ENCODE results near the gene DDX5. TPM values are rescaled to one million over a fixed set of nuclear protein-coding genes. Genes with fewer than 3 reads are reported as not detected.

Gene DDX5
- 100 to 1,000 TPM; 215 to 620 TPM for total RNA-seq

DNA sequence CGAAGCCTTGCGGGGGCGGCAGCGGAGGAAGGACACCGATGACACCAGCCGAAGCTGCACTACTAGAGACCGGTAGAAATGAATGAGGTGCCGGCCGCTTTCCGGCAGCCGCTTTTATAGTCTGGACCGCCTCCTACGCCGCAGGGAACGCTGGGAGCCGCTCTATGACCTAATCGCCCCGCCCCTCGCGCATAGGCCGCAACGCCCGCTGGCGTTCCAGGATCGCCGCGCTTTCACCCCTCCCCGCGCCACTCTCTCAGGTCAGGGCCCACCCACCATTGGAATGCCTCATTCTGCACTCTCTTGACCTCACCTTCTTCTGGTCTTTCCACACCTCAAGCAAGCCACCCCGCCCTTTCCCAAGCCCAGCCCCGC is at the start of gene DDX5:
Gene DDX5, minus strand, starts transcription at position 89 of the 375 bp plus-strand sequence. CDS start 170 bp downstream, outside the sequence.
- Histone ChIP-seq H3K27ac (peak within 1 kb of the TSS; percentile 98 to 100), H3K9me3 (no peaks in the 10 kb centered on the region), H3K4me3 (peak within 1 kb of the TSS; percentile 93 to 100), H3K27me3 (no peaks in the 10 kb centered on the region), H3K36me3 (peaks cover 68% of the 10 kb centered on the region), H3K4me1 (peaks cover 0 to 54% of the 10 kb centered on the region in 2 donors)
- TF ChIP-seq CTCF (IDR thresholded peaks at IDR 0.05) = no peak
- peak; percentile 97 for DNase-seq (ENCODE audit: low spot score)

DNA sequence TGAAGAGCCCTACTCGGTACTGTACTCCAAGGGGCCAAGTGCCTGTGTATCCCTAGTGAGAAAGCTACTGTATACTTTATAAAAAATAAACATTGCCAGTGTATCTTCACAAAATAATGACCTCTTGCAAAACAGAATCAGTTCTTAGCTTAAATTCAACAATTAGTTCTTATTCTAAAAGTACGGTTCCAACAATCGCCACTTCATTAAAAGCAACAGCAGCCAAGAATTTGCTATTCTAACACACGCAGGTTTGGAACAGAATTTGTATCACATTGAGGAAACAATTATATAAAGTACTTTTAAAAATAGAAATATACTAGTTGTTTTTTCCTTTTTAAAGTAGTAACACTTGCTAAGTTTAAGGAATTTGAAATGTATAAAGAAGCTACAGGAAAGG is 49.2 kb upstream of the DDX5 start:
- no peaks in the 10 kb centered on the region for H3K27me3 ChIP-seq
- TF ChIP-seq CTCF (IDR thresholded peaks at IDR 0.05) = no peak
- no peaks in the 10 kb centered on the region for H3K4me1 ChIP-seq
- no peaks in the 10 kb centered on the region for H3K9me3 ChIP-seq
- H3K4me3 ChIP-seq = no peak overlapping the region
- H3K27ac ChIP-seq = no peak overlapping the region
- no peak for DNase-seq (ENCODE audit: low spot score)
- peaks cover 29% of the 10 kb centered on the region for H3K36me3 ChIP-seq

DNA sequence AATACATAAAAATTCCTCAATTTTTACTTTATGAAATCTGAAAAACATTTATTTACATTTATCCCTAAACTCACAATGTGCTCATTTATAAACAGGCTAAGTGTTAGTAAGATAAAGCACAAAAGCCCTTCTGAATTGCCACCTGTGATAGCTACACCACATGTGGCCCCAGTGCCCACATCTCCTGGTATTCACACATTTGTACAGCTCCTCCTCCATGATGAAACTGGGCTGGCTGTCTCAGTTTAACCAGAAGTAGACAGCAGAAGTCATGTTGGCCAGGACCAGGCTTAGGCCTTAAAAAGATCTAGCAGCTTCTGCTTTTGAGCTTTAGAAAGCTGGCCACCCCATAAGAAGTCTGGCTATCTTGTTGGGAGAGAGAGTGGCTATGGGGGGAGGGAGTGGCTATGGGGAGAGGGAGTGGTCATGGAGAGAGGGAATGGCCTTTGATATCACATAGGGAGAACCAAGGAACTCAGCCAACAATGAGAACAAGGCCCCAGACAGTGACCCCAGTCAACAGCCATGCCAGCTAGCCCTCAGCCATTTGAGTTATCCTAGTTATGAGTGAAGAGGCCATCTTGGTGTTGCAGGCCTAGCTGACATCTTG is 48.0 kb upstream of the DDX5 start:
- no peak overlapping the region for H3K27ac ChIP-seq
- no peaks in the 10 kb centered on the region for H3K4me1 ChIP-seq
- TF ChIP-seq CTCF (IDR thresholded peaks at IDR 0.05) = no peak
- H3K27me3 ChIP-seq = no peaks in the 10 kb centered on the region
- DNase-seq (ENCODE audit: low spot score) = no peak
- H3K9me3 ChIP-seq = no peaks in the 10 kb centered on the region
- H3K36me3 ChIP-seq = peaks cover 24% of the 10 kb centered on the region
- H3K4me3 ChIP-seq = no peak overlapping the region

DNA sequence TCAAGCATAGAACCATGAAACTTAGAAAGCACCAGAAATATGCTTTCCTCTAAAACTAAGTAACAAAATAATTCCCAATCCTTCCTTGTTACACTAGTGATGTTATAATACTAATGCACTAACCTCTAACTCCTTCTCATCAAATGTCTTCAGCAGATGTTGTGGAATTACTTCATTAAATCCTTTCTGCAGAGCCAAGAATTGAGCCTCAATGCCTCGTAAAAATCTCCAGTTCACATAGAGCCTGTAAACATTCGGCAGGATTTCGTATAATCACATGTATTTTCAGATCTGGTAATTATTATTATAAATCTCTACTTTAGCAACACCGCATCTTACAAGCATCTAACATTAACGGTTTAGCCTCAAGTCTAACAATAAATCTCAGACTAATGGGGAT is 45.4 kb upstream of the DDX5 start:
- H3K27me3 ChIP-seq = no peaks in the 10 kb centered on the region
- no peaks in the 10 kb centered on the region for H3K4me1 ChIP-seq
- H3K27ac ChIP-seq = no peak overlapping the region
- no peak for TF ChIP-seq CTCF (IDR thresholded peaks at IDR 0.05)
- no peak overlapping the region for H3K4me3 ChIP-seq
- H3K36me3 ChIP-seq = peaks cover 46% of the 10 kb centered on the region
- DNase-seq (ENCODE audit: low spot score) = no peak
- no peaks in the 10 kb centered on the region for H3K9me3 ChIP-seq

GRCh38 chr17:64547319-64547718 is 41.2 kb upstream of the DDX5 start:
- no peak for DNase-seq (ENCODE audit: low spot score)
- no peaks in the 10 kb centered on the region for H3K9me3 ChIP-seq
- H3K27ac ChIP-seq = no peak overlapping the region
- TF ChIP-seq CTCF (IDR thresholded peaks at IDR 0.05) = no peak
- no peaks in the 10 kb centered on the region for H3K4me1 ChIP-seq
- H3K4me3 ChIP-seq = no peak overlapping the region
- H3K36me3 ChIP-seq = peaks cover 47% of the 10 kb centered on the region
- H3K27me3 ChIP-seq = no peaks in the 10 kb centered on the region

DNA sequence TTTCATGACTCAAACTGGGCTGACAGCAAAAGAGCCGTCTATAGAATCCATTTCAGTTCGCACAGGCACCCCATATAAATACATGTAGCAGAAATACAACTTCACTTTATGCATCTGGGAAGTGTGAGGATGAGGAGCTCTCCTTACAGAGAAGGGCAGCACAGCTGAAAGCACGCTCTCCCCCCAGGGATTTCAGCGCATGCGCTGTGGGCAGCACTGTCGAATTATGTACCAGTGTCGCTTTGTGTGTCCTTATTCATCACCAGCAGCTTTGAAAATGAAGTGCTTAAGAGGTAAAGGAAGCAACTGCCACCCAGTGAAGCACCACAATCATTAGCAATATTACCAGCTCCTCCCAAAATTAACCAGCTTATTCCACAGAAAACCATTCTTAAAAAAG is 40.6 kb upstream of the DDX5 start:
- no peaks in the 10 kb centered on the region for H3K4me1 ChIP-seq
- H3K36me3 ChIP-seq = peaks cover 53% of the 10 kb centered on the region
- no peak for TF ChIP-seq CTCF (IDR thresholded peaks at IDR 0.05)
- no peaks in the 10 kb centered on the region for H3K9me3 ChIP-seq
- H3K4me3 ChIP-seq = no peak overlapping the region
- no peak for DNase-seq (ENCODE audit: low spot score)
- H3K27ac ChIP-seq = no peak overlapping the region
- no peaks in the 10 kb centered on the region for H3K27me3 ChIP-seq
